ENCODE data around the gene RFLNA.

DNA sequence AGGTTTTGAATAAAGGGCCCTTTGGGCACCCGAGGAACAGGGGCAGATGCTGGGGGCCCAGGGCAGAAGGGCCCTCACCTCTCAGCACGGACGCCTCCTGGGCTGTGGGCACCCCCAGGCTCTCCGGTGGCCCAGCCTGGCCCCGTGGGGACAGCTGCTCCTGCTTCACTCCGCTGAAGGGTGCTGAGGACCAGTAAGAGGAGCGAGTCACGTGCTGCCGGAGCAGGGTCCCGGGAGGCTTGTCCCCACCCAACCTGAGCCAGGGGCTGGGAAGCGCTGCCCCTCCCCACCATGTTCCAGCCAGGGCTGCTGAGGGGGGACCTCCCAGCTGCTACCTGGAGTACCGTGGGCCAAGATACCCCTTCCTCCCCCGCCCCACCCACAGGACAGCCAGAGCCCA lies 59.5 kb downstream of the RFLNA start:
- TF ChIP-seq POLR2A (IDR thresholded peaks at IDR 0.05; ENCODE audit: low read length) (no peak), GATA1 (IDR thresholded peaks at IDR 0.05; ENCODE audit: low read depth, low read length) (no peak)

Data from erythroblast (primary cell).